Lower lobe of right lung (tissue), 2 donors: Measurements from ENCODE around the gene KRT73. TPM values are rescaled to one million over a fixed set of nuclear protein-coding genes. Genes with fewer than 3 reads are reported as not detected.
"Not testable (repeated sequence)": the region's sequence is repeated elsewhere in the genome, so short reads cannot be mapped to it uniquely, and the experiment has no call there.

ENCODE experiments used
- ATAC-seq, 2 donors: fragments of 200-7000 bp; cut with Tn5 transposase; one replicate each; pipeline ENCODE4 v1.9.1; 2020 to 2022; ENCODE audit warnings: mild to moderate bottlenecking in 2 of 2, moderate library complexity in 2 of 2
- DNase-seq: peaks from one replicate; pipeline ENCODE4 v3.0.0-alpha.2; 2020
- H3K27ac ChIP-seq: fragments of 200-600 bp; one replicate; pipeline ENCODE4 v1.8.0; 2022
- H3K27me3 ChIP-seq: fragments of 200-600 bp; one replicate; pipeline ENCODE4 v1.8.0; 2022; ENCODE audit warnings: low read depth
- H3K36me3 ChIP-seq: fragments of 200-600 bp; one replicate; pipeline ENCODE4 v1.8.0; 2022; ENCODE audit warnings: mild to moderate bottlenecking
- H3K4me1 ChIP-seq: fragments of 200-600 bp; one replicate; pipeline ENCODE4 v1.8.0; 2022
- H3K4me3 ChIP-seq: fragments of 200-600 bp; one replicate; pipeline ENCODE4 v1.8.0; 2022; ENCODE audit warnings: mild to moderate bottlenecking
- H3K9me3 ChIP-seq: fragments of 200-600 bp; one replicate; pipeline ENCODE4 v1.8.0; 2022
- CTCF ChIP-seq: fragments of 200-600 bp; IDR thresholded peaks from one replicate; pipeline ENCODE4 v1.8.0; 2022; ENCODE audit warnings: antibody characterized with exemption, mild to moderate bottlenecking
- intact Hi-C: fragments of 100-400 bp; cut with DNase I; formaldehyde crosslinking; loops from one replicate; pipeline ENCODE4 v1.11.0; 2022
- total RNA-seq: library from RNA; stranded (reverse); fragmentation: NEBNext Ultra II Directional; extraction: Animal tissue kit (Norgen Biotek cat#: 25700); gene quantifications from one replicate; pipeline ENCODE4 v1.2.1, GENCODE V29; 2021
- donor health status: DM: no; HTN: yes; CAD: no; lungs with severe emphysema.

KRT73 gene
- total RNA-seq, 1 donor from 2014 or later, result not detected

- intact Hi-C loops, result no loop called here
Measured at GRCh38 chr12:52600475-52600874, 17.9 kb downstream of the KRT73 start.

GRCh38 chr12:52600071-52600470, 18.3 kb downstream of the KRT73 start:
- intact Hi-C loops, result no loop called here
- Histone ChIP-seq H3K27me3 (peaks cover 35% of the 10 kb centered on the region), H3K27ac (no peak overlapping the region), H3K9me3 (no peaks in the 10 kb centered on the region), H3K4me1 (no peaks in the 10 kb centered on the region), H3K36me3 (no peaks in the 10 kb centered on the region), H3K4me3 (no peak overlapping the region)
- TF ChIP-seq CTCF, result no peak
- ATAC-seq (no peak), DNase-seq (no peak)

More at GRCh38 chr12:52600475-52600874, 17.9 kb downstream of the KRT73 start:
- Histone ChIP-seq H3K9me3 (no peaks in the 10 kb centered on the region), H3K4me3 (no peak overlapping the region), H3K27me3 (peaks cover 35% of the 10 kb centered on the region), H3K4me1 (no peaks in the 10 kb centered on the region), H3K27ac (no peak overlapping the region), H3K36me3 (no peaks in the 10 kb centered on the region)
- DNase-seq (no peak), ATAC-seq (no peak)
- no peak for TF ChIP-seq CTCF

- no peaks in the 10 kb centered on the region for H3K9me3 ChIP-seq
- H3K27ac ChIP-seq, result no peak overlapping the region
- H3K36me3 ChIP-seq, result no peaks in the 10 kb centered on the region
- no peak for DNase-seq
- H3K4me3 ChIP-seq, result no peak overlapping the region
- H3K27me3 ChIP-seq, result peaks cover 35% of the 10 kb centered on the region
- TF ChIP-seq CTCF, result no peak
- no peaks in the 10 kb centered on the region for H3K4me1 ChIP-seq
- intact Hi-C loops, result no loop called here
- no peak for ATAC-seq
Measured at GRCh38 chr12:52598966-52599365, 19.4 kb downstream of the KRT73 start.

GRCh38 chr12:52594237-52594636, 24.1 kb downstream of the KRT73 start:
- H3K27ac ChIP-seq, H3K36me3 ChIP-seq, H3K27me3 ChIP-seq, H3K4me3 ChIP-seq, ATAC-seq, DNase-seq, H3K4me1 ChIP-seq, intact Hi-C loops, H3K9me3 ChIP-seq: not testable (repeated sequence)

GRCh38 chr12:52591521-52591920, 26.8 kb downstream of the KRT73 start:
- intact Hi-C loops, result no loop called here
- no peaks in the 10 kb centered on the region for H3K9me3 ChIP-seq
- no peak overlapping the region for H3K4me3 ChIP-seq
- H3K36me3 ChIP-seq, result no peaks in the 10 kb centered on the region
- peaks cover 8% of the 10 kb centered on the region for H3K27me3 ChIP-seq
- no peak for DNase-seq
- no peak for TF ChIP-seq CTCF
- H3K27ac ChIP-seq, result no peak overlapping the region
- H3K4me1 ChIP-seq, result no peaks in the 10 kb centered on the region
- no peak for ATAC-seq

- H3K4me1 ChIP-seq, result no peaks in the 10 kb centered on the region
- no peaks in the 10 kb centered on the region for H3K36me3 ChIP-seq
- H3K27me3 ChIP-seq, result peaks cover 8% of the 10 kb centered on the region
- no peak overlapping the region for H3K4me3 ChIP-seq
- no peak overlapping the region for H3K27ac ChIP-seq
- TF ChIP-seq CTCF, result no peak
- intact Hi-C loops, result no loop called here
- DNase-seq (no peak), ATAC-seq (peak in 1 of 2 donors; percentile 20)
- no peaks in the 10 kb centered on the region for H3K9me3 ChIP-seq
Measured at GRCh38 chr12:52590021-52590420, 28.3 kb downstream of the KRT73 start.
